Cortex of kidney (tissue), 1 donor: ENCODE measurements around the gene CRIP1.

Experiments
- DNase-seq: peaks from one replicate; lab custom pipeline; 2025; lab: John Stamatoyannopoulos, UW

Gene CRIP1

DNA sequence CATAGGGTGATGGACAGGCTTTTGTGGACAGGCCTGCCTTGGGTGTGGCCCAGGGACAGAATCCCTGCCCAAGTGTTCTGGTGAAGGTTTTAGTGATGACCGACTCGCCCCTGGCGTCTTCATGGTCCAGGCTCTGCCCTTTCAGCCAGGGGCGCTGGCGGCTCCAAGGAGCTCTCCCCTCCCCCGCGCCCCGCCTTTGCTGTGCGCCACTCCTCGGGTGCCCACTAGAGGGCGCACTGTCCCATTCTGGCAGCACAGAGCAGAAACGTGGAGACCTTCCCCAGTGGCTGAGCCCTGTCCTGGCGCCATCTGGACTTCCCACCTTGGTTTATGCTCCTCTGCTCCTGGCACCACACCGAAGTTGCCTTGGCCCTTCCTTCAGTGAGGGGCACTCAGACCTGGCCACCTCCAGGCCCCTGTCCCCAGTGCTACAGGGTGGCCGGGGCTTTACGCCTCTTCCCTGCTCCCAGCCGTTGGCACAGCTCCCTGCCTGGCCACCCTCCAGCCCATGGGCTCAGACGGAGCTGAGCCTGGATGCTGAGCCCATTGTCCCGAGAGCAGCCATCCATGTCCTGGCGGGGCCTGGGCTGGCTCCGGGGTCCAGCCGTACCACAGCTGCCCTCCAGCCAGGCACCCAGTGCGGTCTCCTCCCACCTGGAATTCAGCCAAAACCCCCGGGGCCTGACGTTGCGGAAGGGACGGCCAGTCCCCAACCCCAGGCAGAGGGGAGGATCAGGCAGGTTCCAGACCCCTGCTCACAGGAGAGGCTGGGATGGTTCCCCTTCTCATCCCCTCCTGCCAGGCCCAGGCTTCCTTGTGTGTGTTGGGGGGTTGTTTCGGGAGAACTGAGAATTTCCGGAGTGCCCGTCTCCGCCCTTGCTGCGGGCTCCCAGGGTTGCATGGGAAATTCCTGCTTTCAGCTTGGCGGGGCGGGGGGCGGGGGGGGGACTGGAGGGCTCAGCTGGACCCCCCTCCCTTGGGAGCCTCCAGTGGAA, 5.6 kb upstream of the CRIP1 start:
- no peak for DNase-seq

DNA sequence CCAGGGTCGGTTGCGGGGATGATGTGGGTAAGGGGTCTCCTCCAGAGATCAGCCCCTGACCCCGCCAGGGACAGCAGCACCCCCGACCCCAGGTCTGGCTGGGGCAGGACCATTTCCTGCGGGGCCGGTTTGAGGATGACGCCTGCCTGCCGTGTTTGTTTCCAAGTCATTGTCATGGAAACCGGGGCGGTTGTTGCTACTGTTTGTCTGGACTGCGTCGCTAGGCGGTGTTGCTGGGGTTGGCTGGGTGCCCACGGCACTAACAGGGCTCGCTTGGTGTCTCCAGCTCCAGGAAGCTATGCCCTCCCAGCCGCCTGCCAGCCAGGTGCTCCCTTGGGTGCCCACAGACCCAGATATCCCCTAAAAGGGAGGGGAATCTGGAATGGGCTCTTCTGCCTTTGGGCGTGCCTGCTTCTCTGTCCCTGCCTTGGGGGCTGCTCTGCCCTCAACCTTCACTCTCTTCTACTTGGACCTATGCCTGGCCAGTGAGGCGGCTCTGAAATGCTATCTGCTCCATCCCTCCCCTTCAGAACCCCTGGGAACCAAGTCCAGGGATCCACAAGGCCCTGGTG, 4.7 kb upstream of the CRIP1 start:
- DNase-seq, result no peak

DNA sequence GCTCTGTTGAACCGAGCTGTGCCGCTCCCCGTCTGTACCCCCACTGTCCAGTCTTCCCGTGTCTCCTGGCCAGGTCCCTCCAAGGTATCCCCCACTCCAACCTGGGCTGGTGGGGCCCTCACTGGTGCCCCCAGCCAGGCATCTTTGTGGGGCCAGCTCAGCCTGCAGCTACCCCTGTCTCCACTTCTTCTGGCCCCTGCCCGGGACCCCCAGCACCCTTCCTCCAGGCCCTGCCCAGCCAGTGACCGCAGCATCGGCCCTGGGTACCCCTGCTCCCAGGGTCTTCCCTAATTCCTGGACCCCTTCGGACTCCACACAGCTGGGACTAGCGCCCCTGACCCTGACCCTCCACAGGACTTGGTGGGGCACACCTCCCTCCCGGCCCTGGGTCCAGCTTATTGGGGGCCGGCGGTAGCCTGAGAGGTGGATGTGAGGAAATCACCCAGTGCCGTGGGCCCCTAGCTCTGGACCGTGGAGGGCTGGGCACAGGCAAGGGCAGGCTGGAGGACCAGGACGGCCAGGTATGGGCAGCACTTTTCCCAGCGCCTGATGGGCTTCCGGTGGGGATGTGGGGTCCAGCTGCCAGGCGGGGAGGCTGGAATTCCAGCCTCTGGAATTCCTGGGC, 4.1 kb upstream of the CRIP1 start:
- no peak for DNase-seq

DNA sequence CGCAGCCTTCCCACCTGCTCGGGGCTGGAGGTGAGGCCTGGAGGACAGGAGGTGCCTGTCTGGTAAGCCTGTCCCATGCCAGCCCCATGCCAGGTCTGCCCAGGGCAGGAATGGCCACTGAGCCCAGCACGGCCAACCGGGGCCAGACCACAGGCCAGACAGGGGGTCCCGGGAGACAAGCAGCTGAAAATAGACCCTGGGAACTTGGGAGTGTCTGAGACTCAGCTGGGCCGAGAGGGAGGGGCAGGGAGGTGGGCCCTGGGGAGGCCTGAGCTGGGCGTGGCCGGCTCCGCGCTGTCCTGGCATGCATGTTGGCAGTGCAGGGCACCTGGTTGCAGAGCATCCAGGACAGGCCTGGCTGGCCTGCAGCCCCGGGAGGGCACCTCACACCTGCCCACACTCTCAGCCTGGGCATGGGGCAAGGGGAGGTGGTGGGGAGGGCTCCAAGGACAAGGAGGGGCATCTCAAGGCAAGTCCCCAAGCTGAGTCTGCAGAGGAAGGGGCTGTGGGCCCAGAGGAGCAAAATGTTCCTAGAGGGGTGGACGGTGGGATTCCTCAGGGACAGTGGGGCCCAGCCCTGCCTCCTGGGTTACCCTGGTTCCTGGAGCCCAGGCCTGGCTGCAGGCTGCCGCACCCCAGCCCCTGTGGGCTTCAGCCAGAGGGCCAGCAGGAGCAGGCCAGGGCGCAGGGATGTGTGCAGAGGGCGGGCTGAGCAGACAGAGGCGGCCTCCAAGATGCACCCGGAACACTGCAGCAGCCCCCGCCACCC, 3.2 kb upstream of the CRIP1 start:
- no peak for DNase-seq

- DNase-seq, result no peak
Observed at GRCh38 chr14:105484069-105484996, 2.4 kb upstream of the CRIP1 start.

DNA sequence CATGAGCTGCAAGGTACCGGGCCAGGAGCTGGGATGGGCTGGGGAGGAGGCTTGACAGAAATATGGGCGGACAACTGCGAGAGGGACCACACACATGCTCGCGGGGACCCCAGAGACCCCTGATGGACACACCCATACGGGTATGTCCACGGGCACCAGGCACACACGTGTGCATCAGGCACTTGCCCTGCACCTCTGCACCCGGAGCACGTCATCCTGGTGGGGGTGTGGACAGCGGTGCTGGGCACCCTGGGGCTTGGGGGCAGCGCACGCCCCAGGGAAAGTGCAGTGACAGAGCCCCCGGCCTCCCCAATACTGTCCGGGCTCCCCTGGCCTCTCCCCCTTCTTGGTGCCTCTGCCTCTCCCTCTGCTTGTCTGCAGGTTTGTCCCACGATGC, 1.7 kb upstream of the CRIP1 start:
- DNase-seq, result no peak

GRCh38 chr14:105485739-105486162, 935 bp upstream of the CRIP1 start:
- DNase-seq, result no peak

DNA sequence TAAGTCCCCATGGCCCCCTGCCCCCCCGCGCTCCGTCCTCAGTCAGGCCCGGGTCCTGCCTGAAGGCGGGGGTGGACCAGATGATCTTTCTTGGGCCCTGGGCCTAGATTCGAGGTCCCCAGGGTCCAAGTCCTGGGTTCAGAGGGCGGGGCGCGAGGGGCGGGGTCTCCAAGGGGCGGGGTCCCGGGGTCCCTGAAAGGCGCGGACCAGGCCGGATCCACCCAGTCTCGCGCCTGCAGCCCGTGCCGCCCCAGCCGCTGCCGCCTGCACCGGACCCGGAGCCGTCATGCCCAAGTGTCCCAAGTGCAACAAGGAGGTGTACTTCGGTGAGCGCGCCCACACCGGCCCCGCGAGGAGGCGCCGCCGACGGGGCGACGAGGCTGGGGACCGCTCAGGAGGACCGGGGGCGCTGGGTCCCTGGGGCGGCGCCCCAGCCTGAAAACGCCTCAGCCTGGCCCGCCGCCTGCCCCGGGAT, 325 bp downstream of the CRIP1 start:
- no peak for DNase-seq

DNA sequence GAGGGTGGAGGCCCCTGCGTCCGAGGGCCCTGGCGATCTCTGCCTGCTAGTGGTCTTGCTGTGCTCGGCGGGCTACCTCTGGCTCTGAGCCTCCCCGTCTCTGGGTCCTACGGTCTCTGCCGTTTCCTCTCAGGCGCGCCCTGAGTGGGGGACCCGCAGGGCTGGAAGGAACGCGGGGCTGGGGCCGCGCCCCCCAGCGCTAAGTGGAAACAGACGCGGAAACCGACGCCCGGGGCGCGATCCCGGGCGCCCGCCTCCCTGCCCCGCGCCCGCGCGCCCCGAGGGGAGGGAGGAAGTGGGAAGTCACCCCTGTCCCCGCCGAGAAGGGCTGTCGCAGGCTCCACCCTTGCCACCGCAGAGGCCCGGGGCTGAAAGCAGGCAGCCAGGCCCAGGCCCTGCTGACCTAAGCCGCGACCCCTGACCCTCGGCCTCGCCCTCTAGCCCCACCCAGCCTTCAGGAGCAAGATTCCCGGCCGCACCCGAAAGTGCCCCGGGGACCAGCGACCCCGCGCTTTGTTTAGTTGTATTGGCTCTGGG, 831 bp downstream of the CRIP1 start:
- DNase-seq, result no peak

DNA sequence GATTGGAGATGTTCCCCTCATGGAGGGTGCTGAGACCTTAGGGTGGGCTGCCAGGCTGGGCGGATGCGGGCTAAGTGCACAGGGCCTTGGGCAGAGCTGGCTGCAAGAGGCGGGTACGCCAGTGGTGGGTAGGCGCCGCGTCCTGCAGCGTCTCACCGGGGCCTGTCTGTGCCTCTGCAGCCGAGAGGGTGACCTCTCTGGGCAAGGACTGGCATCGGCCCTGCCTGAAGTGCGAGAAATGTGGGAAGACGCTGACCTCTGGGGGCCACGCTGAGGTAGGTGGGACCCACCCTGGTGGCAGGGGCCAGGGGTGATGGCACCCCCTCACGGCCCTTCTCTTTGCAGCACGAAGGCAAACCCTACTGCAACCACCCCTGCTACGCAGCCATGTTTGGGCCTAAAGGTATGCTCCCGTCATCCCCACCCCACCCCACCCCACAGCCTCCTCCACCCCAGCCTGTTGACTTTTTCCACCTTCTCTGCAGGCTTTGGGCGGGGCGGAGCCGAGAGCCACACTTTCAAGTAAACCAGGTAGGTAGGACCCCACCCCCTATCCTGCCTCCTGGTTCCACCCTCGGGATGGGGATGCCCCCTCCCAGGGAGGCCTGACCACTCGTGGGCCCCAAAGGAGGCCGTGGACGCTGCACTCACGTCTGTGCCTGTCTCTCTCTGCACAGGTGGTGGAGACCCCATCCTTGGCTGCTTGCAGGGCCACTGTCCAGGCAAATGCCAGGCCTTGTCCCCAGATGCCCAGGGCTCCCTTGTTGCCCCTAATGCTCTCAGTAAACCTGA, 1.5 kb downstream of the CRIP1 start:
- no peak for DNase-seq

DNA sequence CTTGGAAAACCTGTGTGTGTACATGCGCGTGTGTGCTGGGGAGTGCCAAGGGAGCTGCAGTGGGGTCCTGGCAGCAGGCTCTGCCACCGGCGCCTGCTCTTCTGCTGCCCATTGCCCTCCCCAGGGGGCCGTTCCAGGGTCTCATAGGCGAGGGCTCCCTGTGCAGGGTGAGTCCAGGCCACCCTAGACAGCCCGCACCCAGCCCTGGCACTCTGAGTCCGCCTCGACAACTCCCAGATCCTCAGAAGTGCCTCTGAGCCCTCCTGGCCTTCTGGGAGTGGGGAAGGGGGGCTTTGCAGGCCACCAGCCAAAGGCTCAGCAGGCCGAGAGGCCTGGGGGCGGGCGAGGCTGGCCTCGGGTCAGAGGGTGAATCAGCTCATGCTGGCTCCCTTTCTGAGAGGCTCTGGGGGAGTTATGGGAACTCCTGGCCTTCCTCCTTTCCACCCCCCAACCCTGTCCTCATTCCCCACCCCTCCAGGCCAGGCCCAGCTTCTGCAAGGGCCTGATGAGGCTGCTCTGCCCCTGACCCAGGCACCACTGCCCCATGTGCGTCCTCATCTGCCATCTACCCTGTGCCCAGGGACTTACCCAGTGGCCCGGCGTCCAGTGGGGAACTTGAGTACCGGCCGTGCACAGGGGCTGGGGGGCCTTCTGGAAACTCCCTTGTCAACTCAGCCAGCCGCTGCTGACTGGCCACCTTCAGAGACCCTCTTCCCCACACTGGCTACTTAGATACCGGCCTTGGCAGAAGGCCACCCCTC, 2.3 kb downstream of the CRIP1 start:
- no peak for DNase-seq

- no peak for DNase-seq
Observed at GRCh38 chr14:105489542-105490266, 3.0 kb downstream of the CRIP1 start.

DNA sequence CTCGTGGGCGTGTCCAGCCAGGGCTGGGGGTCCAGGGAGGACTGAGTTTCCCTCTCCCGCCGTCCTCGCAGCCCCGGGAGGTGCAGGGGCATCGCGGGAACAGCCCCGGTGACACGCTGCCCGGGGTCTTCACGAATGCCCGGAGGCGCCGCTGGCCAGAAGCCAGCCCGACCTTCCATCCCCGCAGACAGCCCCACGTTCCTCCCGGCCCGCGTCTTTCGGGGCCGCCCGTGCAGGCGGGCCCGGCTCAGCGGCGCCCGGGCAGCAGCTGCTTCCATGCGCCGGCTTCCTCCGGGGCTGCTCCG, 3.5 kb downstream of the CRIP1 start:
- DNase-seq, result no peak

GRCh38 chr14:105490572-105491365, 4.1 kb downstream of the CRIP1 start, which contains the start of gene TEDC1:
TEDC1 (plus strand) TSS chr14:105491246; CDS start chr14:105491376, 130 bp downstream.
- peak; percentile 98 for DNase-seq

DNA sequence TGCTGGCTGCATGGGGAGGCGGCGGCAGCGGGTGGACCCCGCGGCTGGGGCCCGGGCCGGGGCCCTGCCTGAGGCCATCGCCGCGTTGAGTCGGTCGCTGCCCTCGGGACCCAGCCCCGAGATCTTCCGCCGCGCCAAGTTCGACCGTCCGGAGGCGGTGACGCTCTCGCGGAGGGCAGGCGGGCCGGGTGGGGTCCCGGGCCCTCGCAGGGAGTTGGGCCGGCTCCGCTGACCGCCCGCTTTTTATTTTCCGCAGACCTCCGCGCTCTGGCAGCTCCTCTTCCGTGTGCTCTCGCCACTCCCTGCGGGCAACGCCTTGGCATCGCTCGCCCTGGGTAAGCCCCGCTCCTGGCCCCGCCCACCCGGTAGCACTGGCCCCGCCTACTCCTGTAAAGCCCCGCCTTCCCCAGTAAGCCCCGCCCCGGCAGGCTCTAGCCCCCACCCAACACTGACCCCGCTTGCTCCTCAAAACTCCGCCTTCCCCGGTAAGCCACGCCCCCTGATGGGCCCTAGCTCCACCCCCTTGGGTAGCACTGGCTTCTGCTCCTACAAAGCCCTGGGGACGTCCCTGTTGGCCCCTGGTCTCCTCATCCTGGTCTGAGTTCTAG, 4.8 kb downstream of the CRIP1 start:
- DNase-seq, result no peak

DNA sequence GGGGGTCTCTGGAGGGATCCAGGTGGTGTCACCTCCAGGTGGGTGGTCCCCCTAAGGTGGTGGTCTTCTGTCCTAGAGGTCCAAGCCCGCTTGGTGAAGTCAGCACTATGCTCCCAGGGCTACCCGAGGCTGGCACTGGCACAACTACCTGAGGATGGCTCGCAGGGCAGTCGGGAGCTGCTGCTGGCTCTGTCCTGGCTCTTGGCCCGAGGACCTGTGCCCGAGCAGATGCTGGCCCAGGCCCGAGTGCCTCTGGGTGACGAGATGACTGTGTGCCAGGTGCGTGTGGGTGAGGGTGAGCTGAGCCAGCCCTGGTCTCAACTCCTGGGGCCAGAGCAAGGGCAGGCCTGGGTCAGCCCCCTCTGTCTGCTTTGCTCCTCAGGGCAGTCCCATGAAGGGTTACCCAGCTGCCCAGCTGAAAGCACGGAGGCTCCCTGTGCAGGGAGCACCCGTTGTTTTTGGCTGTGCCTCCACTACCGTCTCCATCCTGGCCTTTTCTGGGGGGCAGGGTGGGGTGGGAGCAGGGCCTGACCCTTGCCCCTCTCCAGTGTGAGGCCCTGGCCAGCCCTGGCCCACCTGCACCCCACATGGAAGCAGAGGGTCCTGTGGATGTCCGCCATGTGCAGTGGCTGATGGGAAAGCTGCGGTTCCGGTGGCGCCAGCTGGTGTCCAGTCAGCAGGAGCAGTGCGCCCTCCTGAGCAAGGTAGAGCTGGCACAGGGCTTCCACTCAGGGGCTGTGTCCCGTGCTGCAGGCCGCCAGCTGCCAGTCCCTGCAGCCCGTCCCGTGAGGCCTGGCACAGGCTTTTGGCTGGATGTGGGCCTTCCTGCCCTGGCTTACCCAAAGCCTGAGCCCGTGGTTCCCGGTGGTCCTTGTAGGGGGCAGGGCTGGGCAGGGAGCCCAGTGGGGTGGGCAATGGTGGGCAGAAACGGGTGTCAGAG, 5.6 kb downstream of the CRIP1 start:
- DNase-seq, result no peak
